ENCODE results near the gene LINC01488.

The LINC01488 gene

GRCh38 chr11:69493931-69494821 is 12.7 kb downstream of the LINC01488 start:
- no peaks in the 10 kb centered on the region for H3K79me2 ChIP-seq
- H3K4me1 ChIP-seq: no peaks in the 10 kb centered on the region
- no peak overlapping the region for H3K27ac ChIP-seq
- no peak overlapping the region for H3K9ac ChIP-seq
- H3K27me3 ChIP-seq (ENCODE audit: control insufficient read depth, insufficient read depth, low read length): no peaks in the 10 kb centered on the region
- no peaks in the 10 kb centered on the region for H3K9me3 ChIP-seq (ENCODE audit: control insufficient read depth, low read length)
- no peak for TF ChIP-seq CTCF (IDR thresholded peaks at IDR 0.05)
- H3K4me3 ChIP-seq (ENCODE audit: low read depth, low read length): no peak overlapping the region
- H3K36me3 ChIP-seq (ENCODE audit: control insufficient read depth, insufficient read depth, low read length): no peaks in the 10 kb centered on the region
- no peak overlapping the region for H3K4me2 ChIP-seq (ENCODE audit: low read length)
- no peak overlapping the region for H2AFZ ChIP-seq

DNA sequence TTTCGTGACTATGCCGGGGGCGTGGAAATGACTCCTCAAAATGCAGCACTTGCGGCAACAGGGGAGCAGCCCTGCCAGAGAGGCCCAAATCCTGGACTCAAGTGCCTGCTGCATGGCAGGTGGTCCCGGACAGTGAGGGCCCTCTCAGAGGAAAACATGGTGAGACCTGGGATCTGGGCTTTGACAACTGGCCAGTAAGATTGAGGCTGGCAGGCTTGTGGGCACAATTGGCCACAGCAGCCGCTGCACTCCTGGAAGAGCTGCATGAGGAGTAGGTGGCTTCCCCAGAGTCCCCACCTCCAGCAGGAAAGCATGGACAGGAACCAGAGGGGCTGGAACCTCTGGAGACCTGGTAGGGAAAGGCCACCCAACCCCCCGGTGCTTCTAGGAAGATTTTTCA is 13.4 kb downstream of the LINC01488 start:
- no peak overlapping the region for H2AFZ ChIP-seq
- TF ChIP-seq CTCF (IDR thresholded peaks at IDR 0.05): no peak
- no peak overlapping the region for H3K27ac ChIP-seq
- H3K4me3 ChIP-seq (ENCODE audit: low read depth, low read length): no peak overlapping the region
- H3K4me1 ChIP-seq: no peaks in the 10 kb centered on the region
- H3K9ac ChIP-seq: no peak overlapping the region
- no peaks in the 10 kb centered on the region for H3K9me3 ChIP-seq (ENCODE audit: control insufficient read depth, low read length)
- H3K79me2 ChIP-seq: no peaks in the 10 kb centered on the region
- H3K4me2 ChIP-seq (ENCODE audit: low read length): no peak overlapping the region
- H3K27me3 ChIP-seq (ENCODE audit: control insufficient read depth, insufficient read depth, low read length): no peaks in the 10 kb centered on the region
- no peaks in the 10 kb centered on the region for H3K36me3 ChIP-seq (ENCODE audit: control insufficient read depth, insufficient read depth, low read length)

DNA sequence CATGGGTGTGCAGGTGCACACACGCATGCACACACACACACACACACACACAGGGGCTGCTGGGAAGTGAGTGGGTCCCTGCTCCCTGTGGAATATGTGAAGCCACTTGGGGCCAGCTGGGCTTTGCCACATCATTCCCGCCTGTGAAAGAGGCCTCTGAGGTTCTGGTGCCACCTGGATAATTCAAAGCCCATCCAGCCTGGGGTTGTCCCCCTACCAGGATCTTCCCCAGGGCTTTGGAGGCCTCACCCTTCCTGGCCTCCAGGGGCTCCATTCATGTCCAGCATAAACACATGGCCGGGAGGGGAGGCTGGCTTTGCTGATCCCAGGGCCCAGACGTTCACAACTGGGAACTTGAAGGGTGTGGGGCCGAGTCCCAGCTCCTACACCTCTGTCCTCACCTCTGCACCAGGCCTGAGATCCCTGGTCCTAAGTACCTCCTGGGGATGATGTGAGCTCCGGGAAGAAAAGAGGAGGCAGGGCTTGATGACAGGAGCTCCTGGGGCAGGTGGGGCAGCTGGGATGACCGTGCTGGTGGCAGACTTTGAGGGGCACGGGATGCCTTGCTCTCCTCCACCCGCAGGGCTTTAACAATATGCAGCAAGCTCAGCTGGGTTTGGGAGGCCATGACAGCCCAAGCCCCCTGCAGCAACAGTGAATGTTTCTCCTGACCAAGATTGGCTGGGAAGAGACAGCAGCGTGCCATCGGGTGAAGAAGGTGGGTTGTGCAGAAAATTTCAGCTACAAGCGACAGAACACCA is 14.2 kb downstream of the LINC01488 start:
- H3K4me1 ChIP-seq: no peaks in the 10 kb centered on the region
- no peak overlapping the region for H3K27ac ChIP-seq
- H3K36me3 ChIP-seq (ENCODE audit: control insufficient read depth, insufficient read depth, low read length): no peaks in the 10 kb centered on the region
- H3K79me2 ChIP-seq: no peaks in the 10 kb centered on the region
- H3K27me3 ChIP-seq (ENCODE audit: control insufficient read depth, insufficient read depth, low read length): no peaks in the 10 kb centered on the region
- TF ChIP-seq CTCF (IDR thresholded peaks at IDR 0.05): no peak
- H3K9ac ChIP-seq: no peak overlapping the region
- H3K4me2 ChIP-seq (ENCODE audit: low read length): no peak overlapping the region
- no peak overlapping the region for H3K4me3 ChIP-seq (ENCODE audit: low read depth, low read length)
- no peak overlapping the region for H2AFZ ChIP-seq
- no peaks in the 10 kb centered on the region for H3K9me3 ChIP-seq (ENCODE audit: control insufficient read depth, low read length)

DNA sequence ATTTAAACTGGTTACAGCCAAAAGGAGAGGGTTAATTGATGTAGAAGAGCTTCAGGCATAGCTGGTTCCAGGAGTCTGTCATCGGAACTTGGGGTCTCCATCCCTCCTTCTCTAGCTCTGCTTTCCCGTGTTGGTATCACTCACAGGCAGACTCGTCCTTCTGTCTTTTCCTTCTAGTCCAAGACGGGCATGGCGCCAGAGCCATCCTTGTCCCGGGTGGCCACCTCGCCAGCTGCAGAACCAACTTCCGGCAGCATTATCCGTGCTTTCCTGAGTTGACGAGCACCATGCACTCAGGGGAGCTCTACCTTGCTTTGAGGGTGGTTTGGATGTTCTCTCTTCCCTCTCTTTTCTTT is 14.7 kb downstream of the LINC01488 start:
- no peak for TF ChIP-seq CTCF (IDR thresholded peaks at IDR 0.05)
- Histone ChIP-seq H2AFZ (no peak overlapping the region), H3K27ac (no peak overlapping the region), H3K4me3 (ENCODE audit: low read depth, low read length) (no peak overlapping the region), H3K9ac (no peak overlapping the region), H3K36me3 (ENCODE audit: control insufficient read depth, insufficient read depth, low read length) (no peaks in the 10 kb centered on the region), H3K4me2 (ENCODE audit: low read length) (no peak overlapping the region), H3K79me2 (no peaks in the 10 kb centered on the region), H3K4me1 (no peaks in the 10 kb centered on the region), H3K27me3 (ENCODE audit: control insufficient read depth, insufficient read depth, low read length) (no peaks in the 10 kb centered on the region), H3K9me3 (ENCODE audit: control insufficient read depth, low read length) (no peaks in the 10 kb centered on the region)

Measured in parathyroid adenoma (tissue), 2 donors.